DOHH2 (cell line): Measurements from ENCODE around the gene IGF1R.

Experiments used
- H3F3A ChIP-seq: fragments of 200-600 bp; sonication (generic), shearing (Covaris generic); 2 replicates; pipeline ENCODE4 v1.6.0; 2016; ENCODE audit warnings: antibody characterized with exemption, mild to moderate bottlenecking; ENCODE audit not compliant: control insufficient read depth, insufficient read depth
- H3K27ac ChIP-seq: fragments of 200-600 bp; sonication (generic); 2 replicates; pipeline ENCODE4 v1.5.1; 2014; ENCODE audit warnings: low read depth, mild to moderate bottlenecking, low read length, moderate library complexity
- H3K27me3 ChIP-seq: fragments of 200-600 bp; sonication (generic); 2 replicates; pipeline ENCODE4 v1.6.1; 2014; ENCODE audit warnings: mild to moderate bottlenecking, low read length, mixed read lengths; ENCODE audit not compliant: control insufficient read depth
- H3K36me3 ChIP-seq: fragments of 200-600 bp; sonication (generic); 2 replicates; pipeline ENCODE4 v1.6.1; 2014; ENCODE audit warnings: mild to moderate bottlenecking, low read length, moderate library complexity, mixed read lengths; ENCODE audit not compliant: control insufficient read depth
- H3K4me1 ChIP-seq: fragments of 200-600 bp; sonication (generic); 2 replicates; pipeline ENCODE4 v1.6.1; 2014; ENCODE audit warnings: mild to moderate bottlenecking, low read length, mixed read lengths; ENCODE audit not compliant: control insufficient read depth
- H3K4me2 ChIP-seq: fragments of 200-600 bp; sonication (generic); 2 replicates; pipeline ENCODE4 v1.6.0; 2014; ENCODE audit warnings: mild to moderate bottlenecking, low read length, moderate library complexity
- H3K4me3 ChIP-seq: fragments of 200-600 bp; sonication (generic); 2 replicates; pipeline ENCODE4 v1.5.1; 2014; ENCODE audit warnings: mild to moderate bottlenecking, low read length, mixed read lengths
- H3K79me2 ChIP-seq: fragments of 200-600 bp; sonication (generic); 2 replicates; pipeline ENCODE4 v1.6.1; 2014; ENCODE audit warnings: mild to moderate bottlenecking, low read length, mixed read lengths; ENCODE audit not compliant: control insufficient read depth
- H3K9me2 ChIP-seq: fragments of 200-600 bp; sonication (generic); replicated peaks from 2 replicates; pipeline ENCODE4 v1.6.1; 2014; ENCODE audit warnings: mild to moderate bottlenecking, low read length, mixed read lengths; ENCODE audit not compliant: control insufficient read depth
- H3K9me3 ChIP-seq: fragments of 200-600 bp; sonication (generic); 2 replicates; pipeline ENCODE4 v1.6.1; 2014; ENCODE audit warnings: antibody characterized with exemption, low read length, mixed read lengths; ENCODE audit not compliant: control insufficient read depth, insufficient read depth
- H4K20me1 ChIP-seq: fragments of 200-600 bp; sonication (generic); 2 replicates; pipeline ENCODE4 v1.6.0; 2014; ENCODE audit warnings: low read depth, mild to moderate bottlenecking, antibody characterized with exemption, low read length, moderate library complexity; ENCODE audit not compliant: control insufficient read depth, insufficient read depth
- EZH2phosphoT487 ChIP-seq: fragments of 200-600 bp; sonication (generic); IDR thresholded peaks from 2 replicates; pipeline ENCODE4 v1.6.1; 2017; ENCODE audit warnings: borderline replicate concordance, mild to moderate bottlenecking, antibody characterized with exemption, low read length, moderate library complexity, mixed read lengths
- TF ChIP-seq, protein P1 (sequence below): fragments of 200-600 bp; sonication (generic); IDR thresholded peaks from one replicate; pipeline ENCODE4 v1.5.1; 2014; ENCODE audit warnings: antibody characterized with exemption, mild to moderate bottlenecking, low read depth, low read length; ENCODE audit not compliant: poor library complexity, severe bottlenecking

Gene IGF1R

DNA sequence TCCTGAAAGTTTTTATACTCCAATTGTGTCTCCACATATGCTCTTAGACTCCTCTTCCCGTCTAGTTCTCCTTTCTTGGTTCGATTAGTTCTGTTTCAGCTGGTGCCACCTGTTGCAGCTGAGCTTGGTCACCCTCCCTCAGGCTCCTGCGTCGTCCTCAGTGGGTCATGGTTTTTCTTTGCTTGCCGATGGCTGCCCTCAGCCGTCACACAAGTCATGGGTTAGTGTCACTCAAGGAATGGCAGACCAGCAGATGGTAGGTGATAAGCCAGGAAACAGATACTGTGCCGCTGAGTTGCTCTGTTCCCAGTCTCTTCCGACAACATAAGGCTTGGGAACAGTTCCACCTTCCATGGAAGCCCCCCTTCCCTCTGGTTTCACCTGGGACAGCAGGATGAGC is 109.9 kb downstream of the IGF1R start:
- no peaks in the 10 kb centered on the region for H3K9me2 ChIP-seq

DNA sequence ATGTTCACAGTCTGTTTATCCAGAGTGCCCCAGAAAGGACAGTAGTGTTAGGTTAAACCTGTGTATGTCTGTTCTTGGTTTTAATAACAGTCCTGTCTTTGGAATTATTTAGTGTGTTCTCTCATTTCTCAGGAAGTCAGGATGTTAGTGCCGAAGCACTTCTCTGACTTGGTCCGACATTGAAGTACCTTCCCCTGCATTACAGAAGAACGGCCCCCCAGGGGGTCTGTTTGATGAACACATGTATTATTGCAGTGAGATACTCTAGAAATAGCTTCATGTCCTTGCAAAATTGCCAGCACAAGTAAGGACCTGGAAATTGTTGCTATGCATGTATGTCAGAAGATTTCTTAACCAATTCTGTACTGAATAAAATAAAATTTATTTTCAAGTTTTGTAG is 110.9 kb downstream of the IGF1R start:
- Histone ChIP-seq H3K9me3 (no peaks in the 10 kb centered on the region), H3K27ac (no peak overlapping the region), H3F3A (no peaks in the 10 kb centered on the region), H3K79me2 (no peaks in the 10 kb centered on the region), H3K4me2 (no peak overlapping the region), H3K9me2 (no peaks in the 10 kb centered on the region), H3K36me3 (no peaks in the 10 kb centered on the region), H3K4me3 (no peak overlapping the region), H3K4me1 (peaks cover 3% of the 10 kb centered on the region; the same call in 1 of the 2 replicates), H4K20me1 (no peaks in the 10 kb centered on the region; the same call in 1 of the 2 replicates), H3K27me3 (no peaks in the 10 kb centered on the region)
- no peak for TF ChIP-seq EZH2phosphoT487
- TF ChIP-seq, protein P1, sequence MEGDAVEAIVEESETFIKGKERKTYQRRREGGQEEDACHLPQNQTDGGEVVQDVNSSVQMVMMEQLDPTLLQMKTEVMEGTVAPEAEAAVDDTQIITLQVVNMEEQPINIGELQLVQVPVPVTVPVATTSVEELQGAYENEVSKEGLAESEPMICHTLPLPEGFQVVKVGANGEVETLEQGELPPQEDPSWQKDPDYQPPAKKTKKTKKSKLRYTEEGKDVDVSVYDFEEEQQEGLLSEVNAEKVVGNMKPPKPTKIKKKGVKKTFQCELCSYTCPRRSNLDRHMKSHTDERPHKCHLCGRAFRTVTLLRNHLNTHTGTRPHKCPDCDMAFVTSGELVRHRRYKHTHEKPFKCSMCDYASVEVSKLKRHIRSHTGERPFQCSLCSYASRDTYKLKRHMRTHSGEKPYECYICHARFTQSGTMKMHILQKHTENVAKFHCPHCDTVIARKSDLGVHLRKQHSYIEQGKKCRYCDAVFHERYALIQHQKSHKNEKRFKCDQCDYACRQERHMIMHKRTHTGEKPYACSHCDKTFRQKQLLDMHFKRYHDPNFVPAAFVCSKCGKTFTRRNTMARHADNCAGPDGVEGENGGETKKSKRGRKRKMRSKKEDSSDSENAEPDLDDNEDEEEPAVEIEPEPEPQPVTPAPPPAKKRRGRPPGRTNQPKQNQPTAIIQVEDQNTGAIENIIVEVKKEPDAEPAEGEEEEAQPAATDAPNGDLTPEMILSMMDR = no peak

More for the DNA sequence above, 109.9 kb downstream of the IGF1R start:
- Histone ChIP-seq H3K4me2 (no peak overlapping the region), H4K20me1 (no peaks in the 10 kb centered on the region; the same call in 1 of the 2 replicates), H3K4me1 (no peaks in the 10 kb centered on the region), H3K4me3 (no peak overlapping the region), H3K27ac (no peak overlapping the region), H3F3A (no peaks in the 10 kb centered on the region), H3K9me3 (no peaks in the 10 kb centered on the region), H3K27me3 (no peaks in the 10 kb centered on the region; the same call in 1 of the 2 replicates), H3K79me2 (no peaks in the 10 kb centered on the region), H3K36me3 (no peaks in the 10 kb centered on the region)
- TF ChIP-seq, protein P1 = no peak
- no peak for TF ChIP-seq EZH2phosphoT487

DNA sequence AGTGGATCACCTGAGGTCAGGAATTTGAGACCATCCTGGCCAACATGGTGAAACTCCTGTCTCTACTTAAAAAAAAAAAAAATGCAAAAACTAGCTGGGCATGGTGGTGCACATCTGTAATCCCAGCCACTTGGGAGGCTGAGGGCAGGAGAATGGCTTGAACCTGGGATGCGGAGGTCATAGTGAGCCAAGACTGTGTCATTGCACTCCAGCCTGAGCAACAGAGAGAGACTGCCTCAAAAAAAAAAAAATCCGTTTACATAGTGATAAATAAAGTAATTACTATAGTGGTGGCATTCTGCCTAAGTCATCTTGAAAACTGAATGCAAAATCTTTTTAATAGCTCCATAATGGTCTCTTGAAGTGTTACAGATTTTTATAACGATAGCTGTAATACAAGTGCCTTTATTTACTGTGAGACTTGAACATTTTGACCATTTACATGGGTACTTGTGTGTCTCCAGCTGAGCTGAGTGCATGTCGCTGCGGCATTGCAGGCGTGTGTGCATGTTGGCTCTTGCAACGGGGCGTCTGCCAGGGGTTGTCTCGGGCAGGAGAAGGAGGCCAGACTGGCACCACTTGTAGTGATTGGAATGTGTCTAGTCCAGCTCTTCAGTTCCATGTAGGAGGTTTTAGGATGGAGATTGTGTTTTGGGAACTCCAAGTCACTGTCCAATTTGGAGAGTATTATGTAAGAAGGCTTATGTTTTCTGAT is 111.9 kb downstream of the IGF1R start:
- H3K4me2 ChIP-seq = no peak overlapping the region
- H3K9me2 ChIP-seq = no peaks in the 10 kb centered on the region
- TF ChIP-seq EZH2phosphoT487 = no peak
- TF ChIP-seq, protein P1 = no peak
- no peaks in the 10 kb centered on the region for H3K27me3 ChIP-seq
- H3K4me1 ChIP-seq = peaks cover 3% of the 10 kb centered on the region; the same call in 1 of the 2 replicates
- no peak overlapping the region for H3K4me3 ChIP-seq
- H4K20me1 ChIP-seq = peaks cover 4% of the 10 kb centered on the region; the same call in 1 of the 2 replicates
- no peaks in the 10 kb centered on the region for H3K79me2 ChIP-seq
- H3K27ac ChIP-seq = no peak overlapping the region
- H3F3A ChIP-seq = no peaks in the 10 kb centered on the region
- H3K9me3 ChIP-seq = no peaks in the 10 kb centered on the region
- no peaks in the 10 kb centered on the region for H3K36me3 ChIP-seq
